Stimulated activated effector memory CD8-positive, alpha-beta T cell treated with anti-CD3 and anti-CD28 coated beads, Interleukin-12 subunit alpha, Interleukin-12 subunit beta, amount 100 ng/mL, for 72 hours (primary cell): ENCODE results near the gene GGA1.
"Not testable (repeated sequence)": the region's sequence is repeated elsewhere in the genome, so short reads cannot be mapped to it uniquely, and the experiment has no call there.

Experiments used
- ATAC-seq: fragments of 150-1000 bp; cut with Tn5 transposase; 2 replicates; pipeline ENCODE4 v1.10.0; 2021
- DNase-seq, 2 donors: peaks; one replicate each; pipeline ENCODE4 v3.0.0; 2021 to 2022; ENCODE audit warnings: low spot score in 2 of 2
- H3K27ac Mint-ChIP-seq: one replicate; pipeline ENCODE4 v1.8.0; 2022; ENCODE audit warnings: mild to moderate bottlenecking, mixed read lengths
- H3K36me3 Mint-ChIP-seq: one replicate; pipeline ENCODE4 v1.8.0; 2022; ENCODE audit warnings: mild to moderate bottlenecking, mixed read lengths
- H3K4me1 Mint-ChIP-seq: one replicate; pipeline ENCODE4 v1.8.0; 2022; ENCODE audit warnings: mixed read lengths
- H3K4me3 Mint-ChIP-seq: one replicate; pipeline ENCODE4 v1.8.0; 2022; ENCODE audit warnings: mild to moderate bottlenecking, mixed read lengths
- H3K9me3 Mint-ChIP-seq: one replicate; pipeline ENCODE4 v1.8.0; 2022; ENCODE audit warnings: mixed read lengths

The GGA1 gene

DNA sequence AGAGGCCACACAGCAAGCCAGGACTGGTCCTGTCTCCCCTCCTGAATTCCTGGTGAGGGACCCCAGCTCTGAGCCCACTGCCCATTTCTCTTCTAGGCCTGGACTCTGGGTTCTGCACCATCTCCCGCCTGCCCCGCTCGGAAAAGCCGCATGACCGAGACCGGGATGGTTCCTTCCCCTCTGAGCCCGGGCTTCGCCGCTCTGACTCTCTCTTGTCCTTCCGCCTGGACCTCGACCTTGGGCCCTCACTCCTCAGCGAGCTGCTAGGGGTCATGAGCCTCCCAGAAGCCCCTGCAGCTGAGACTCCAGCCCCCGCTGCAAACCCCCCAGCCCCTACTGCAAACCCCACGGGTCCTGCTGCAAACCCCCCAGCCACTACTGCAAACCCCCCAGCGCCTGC is 40.6 kb upstream of the GGA1 start:
- Mint-ChIP-seq H3K4me3 (no peak overlapping the region), H3K27ac (no peak overlapping the region), H3K4me1 (peaks cover 27% of the 10 kb centered on the region), H3K9me3 (no peaks in the 10 kb centered on the region), H3K36me3 (peaks cover 20% of the 10 kb centered on the region)
- ATAC-seq (no peak), DNase-seq (no peak)

DNA sequence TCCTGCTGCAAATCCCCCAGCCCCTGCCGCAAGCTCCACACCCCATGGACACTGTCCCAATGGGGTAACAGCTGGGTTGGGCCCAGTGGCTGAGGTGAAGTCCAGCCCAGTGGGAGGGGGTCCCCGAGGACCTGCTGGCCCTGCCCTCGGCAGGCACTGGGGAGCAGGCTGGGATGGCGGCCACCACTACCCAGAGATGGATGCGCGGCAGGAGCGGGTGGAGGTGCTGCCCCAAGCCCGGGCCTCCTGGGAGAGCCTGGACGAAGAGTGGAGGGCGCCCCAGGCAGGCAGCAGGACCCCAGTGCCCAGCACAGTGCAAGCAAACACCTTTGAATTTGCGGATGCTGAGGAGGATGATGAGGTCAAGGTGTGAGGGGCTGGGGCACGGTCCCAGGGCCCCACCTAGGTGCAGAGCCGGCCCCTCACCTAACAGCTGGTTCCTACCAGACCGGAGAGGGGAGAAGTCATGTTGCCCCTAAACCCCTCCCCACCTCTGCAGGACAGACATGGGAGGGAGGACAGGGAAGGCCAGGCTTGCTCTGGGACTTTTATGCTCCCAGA is 40.1 kb upstream of the GGA1 start:
- ATAC-seq (no peak), DNase-seq (no peak)
- Mint-ChIP-seq H3K9me3 (no peaks in the 10 kb centered on the region), H3K27ac (no peak overlapping the region), H3K36me3 (peaks cover 20% of the 10 kb centered on the region), H3K4me3 (no peak overlapping the region), H3K4me1 (peaks cover 22% of the 10 kb centered on the region)

DNA sequence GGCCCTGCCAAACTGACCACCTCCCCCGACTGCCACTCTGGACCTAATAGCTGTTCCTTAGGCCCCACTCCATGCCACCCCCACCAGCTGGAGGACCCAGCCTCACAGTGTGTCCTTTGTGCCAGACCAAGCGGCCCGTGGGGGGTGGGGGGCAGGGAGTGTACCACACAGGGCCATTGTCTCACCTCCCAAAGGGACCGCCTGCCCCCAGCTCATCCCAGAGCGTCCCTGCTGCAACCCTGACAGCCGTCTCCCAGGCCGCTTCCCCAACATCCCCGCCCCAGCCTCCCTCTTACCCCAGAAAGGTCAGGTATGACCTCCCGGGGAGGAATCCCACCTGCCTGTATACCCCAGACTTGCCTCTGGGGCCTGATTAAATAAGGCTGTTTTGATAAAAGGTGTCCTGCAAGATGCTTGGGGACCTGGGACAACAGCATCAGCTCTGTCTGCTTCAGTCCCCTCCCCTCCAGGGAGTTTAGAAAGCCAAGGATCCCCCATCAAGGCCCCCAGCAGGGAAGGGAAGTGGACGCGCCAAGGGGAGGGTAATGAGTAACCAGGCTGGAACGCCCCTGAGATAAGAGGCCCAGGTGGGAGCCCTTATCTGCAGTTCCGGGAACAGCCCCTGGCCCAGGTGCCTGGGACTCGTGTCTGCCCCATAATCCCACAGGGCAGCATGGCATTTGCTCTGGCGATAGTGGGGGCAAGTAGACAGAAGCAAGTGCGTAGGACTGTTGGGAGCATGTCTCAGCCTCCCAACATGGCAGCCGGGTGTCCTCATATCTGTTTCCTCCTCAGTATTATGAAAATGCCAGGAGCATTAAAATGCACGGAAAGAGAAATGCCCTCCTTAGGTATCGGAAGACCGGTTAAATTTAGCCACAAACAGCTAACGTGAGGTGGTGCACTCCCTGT is 39.4 kb upstream of the GGA1 start:
- Mint-ChIP-seq H3K27ac (no peak overlapping the region), H3K9me3 (no peaks in the 10 kb centered on the region), H3K4me3 (no peak overlapping the region), H3K4me1 (peaks cover 22% of the 10 kb centered on the region), H3K36me3 (peaks cover 20% of the 10 kb centered on the region)
- DNase-seq, result no peak
- no peak for ATAC-seq

DNA sequence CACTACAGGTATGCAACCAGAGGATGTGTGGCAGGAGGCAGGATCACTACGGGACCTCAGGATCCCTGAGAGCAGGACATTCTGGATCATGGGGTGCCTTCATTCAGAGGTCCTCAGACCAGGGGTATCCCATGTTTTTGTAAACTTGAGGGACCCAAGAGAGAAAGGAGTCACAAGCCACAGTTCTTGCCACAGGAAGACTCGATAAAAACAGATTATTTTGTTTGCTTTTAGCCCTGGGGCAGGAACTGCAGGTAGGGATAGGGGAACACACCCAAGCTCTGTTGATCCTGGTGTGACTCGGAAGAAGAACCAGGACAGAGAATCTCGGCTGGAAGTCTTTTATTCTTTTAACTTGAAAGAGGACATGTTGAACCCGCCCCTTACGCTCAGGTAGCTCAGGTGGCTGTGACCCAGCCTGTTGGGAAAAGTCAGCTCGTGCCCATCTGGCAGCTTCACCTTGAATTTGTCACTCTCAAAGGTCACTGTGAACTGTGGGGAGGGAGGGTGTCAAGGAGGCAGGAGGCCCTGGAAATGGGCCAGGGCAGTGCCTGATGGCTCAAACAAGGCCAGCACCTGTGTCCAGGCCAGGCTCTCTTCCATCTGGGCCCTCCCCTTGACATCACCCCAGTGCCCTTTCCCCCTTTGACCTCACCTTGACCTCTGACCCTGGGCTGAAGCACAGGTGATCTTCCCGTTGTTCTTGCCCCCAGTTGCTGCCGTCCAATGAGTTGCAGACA is 38.5 kb upstream of the GGA1 start:
- no peak for DNase-seq
- peaks cover 22% of the 10 kb centered on the region for H3K4me1 Mint-ChIP-seq
- H3K9me3 Mint-ChIP-seq, result no peaks in the 10 kb centered on the region
- no peak for ATAC-seq
- H3K4me3 Mint-ChIP-seq, result no peak overlapping the region
- H3K27ac Mint-ChIP-seq, result peak overlapping the region; percentile 26
- H3K36me3 Mint-ChIP-seq, result peaks cover 20% of the 10 kb centered on the region

GRCh38 chr22:37570661-37570976 is 38.0 kb upstream of the GGA1 start:
- DNase-seq, result no peak
- H3K27ac Mint-ChIP-seq, result peak overlapping the region; percentile 26
- H3K36me3 Mint-ChIP-seq, result peaks cover 17% of the 10 kb centered on the region
- no peak for ATAC-seq
- peaks cover 21% of the 10 kb centered on the region for H3K4me1 Mint-ChIP-seq
- H3K9me3 Mint-ChIP-seq, result no peaks in the 10 kb centered on the region
- no peak overlapping the region for H3K4me3 Mint-ChIP-seq

DNA sequence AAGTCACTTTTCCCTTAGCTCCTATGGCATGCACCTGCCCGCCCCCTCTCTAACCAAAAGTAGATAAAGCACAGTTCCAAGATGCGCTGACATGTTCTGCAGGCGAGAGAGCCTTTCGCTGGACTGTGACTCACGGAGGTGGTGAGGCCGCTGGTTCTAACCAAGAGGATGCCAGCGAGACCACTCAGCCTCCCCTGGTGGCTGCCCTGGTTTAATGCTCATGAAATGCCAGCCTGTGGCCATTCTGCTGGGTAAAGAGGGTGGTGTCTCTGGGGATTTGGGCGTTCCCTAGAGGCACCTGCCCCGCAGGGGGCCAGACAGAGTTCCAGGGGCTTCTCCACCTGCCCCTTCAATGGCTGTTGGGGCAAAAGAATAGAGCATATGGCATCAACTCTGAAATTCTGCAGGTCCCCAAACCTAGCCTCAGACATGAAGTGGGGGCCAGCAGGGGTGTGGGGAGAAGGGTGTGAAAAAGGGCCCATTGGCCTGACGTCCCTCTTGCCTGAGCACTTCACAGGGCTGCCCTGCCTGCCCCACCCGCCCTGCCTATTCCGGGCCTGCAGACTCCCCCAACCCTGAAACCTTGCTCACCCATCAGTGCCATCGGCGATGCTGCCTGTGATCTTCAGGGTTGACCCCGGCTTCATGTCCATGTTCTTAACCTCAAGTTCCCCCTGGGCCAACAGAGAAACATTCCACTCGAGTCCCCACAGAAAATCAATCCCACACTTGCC is 37.2 kb upstream of the GGA1 start:
- ATAC-seq, result no peak
- H3K9me3 Mint-ChIP-seq, result no peaks in the 10 kb centered on the region
- peaks cover 13% of the 10 kb centered on the region for H3K4me1 Mint-ChIP-seq
- peaks cover 12% of the 10 kb centered on the region for H3K36me3 Mint-ChIP-seq
- no peak overlapping the region for H3K4me3 Mint-ChIP-seq
- peak overlapping the region; percentile 26 for H3K27ac Mint-ChIP-seq
- DNase-seq, result no peak

DNA sequence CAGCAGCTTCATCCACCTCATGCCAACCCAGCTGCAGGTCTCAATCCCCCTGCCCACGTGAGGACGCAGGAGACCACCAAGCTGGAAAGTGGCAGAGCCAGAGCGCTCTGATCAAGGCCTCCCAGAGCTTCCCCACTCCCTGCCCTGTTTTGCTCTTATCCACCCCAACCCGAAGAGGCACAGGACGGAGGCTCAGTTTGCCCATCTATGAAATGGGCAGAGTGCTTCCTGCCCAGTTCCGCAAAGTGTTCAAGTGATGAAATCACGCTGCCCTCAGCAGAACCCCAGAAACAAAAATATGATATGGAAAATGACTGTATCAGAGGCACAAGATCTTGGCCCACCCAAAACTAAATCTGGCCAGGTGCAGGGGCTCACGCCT is 36.7 kb upstream of the GGA1 start:
- Mint-ChIP-seq H3K4me1 (peaks cover 8% of the 10 kb centered on the region), H3K36me3 (peaks cover 11% of the 10 kb centered on the region), H3K9me3 (no peaks in the 10 kb centered on the region), H3K4me3 (no peak overlapping the region), H3K27ac (no peak overlapping the region)
- ATAC-seq (no peak), DNase-seq (no peak)

DNA sequence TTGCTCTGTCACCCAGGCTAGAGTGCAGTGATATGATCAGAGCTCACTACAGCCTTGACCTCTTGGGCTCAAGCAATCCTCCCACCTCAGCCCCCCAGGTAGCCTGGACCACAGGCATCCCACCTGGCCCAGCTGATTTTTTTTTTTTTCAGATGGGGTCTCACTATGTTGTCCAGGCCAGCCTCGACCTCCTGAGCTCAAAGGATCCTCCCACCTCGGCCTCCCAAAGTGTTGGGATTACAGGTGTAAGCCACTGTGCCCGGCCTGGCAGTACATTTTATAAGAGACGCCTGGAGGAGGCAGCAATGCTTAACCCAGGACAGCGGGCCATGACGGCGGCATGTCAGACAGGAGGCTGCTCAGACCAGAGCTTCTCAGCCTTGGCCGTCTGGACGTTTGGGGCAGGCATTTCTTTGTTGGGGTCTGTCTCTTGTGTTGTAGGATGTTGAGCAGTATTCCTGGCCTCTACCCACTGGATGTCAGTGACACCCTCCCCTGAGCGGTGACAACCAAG is 33.1 kb upstream of the GGA1 start:
- ATAC-seq, result no peak
- H3K27ac Mint-ChIP-seq, result no peak overlapping the region
- no peaks in the 10 kb centered on the region for H3K4me1 Mint-ChIP-seq
- no peaks in the 10 kb centered on the region for H3K9me3 Mint-ChIP-seq
- no peak for DNase-seq
- no peak overlapping the region for H3K4me3 Mint-ChIP-seq
- peaks cover 6% of the 10 kb centered on the region for H3K36me3 Mint-ChIP-seq

DNA sequence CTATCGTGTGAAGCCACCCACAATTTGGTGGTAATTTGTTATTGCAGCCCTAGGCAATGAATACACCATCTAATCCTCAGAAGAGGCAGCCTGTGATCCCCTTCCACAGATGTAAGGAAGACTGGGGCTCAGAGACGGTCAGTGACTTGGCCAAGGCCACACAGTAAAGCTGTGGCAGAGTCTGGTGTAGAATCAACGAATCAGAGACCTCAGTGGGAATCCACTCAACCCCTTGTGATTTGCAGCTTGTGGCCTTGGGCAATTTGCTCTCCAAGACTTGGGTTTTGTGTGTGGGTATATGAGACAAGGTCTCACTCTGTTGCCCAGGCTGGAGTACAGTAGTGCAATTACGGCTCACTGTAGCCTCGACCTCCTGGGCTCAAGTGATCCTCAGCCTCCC is 30.6 kb upstream of the GGA1 start:
- no peaks in the 10 kb centered on the region for H3K36me3 Mint-ChIP-seq
- no peaks in the 10 kb centered on the region for H3K4me1 Mint-ChIP-seq
- H3K9me3 Mint-ChIP-seq, result no peaks in the 10 kb centered on the region
- DNase-seq, result no peak
- no peak for ATAC-seq
- no peak overlapping the region for H3K27ac Mint-ChIP-seq
- no peak overlapping the region for H3K4me3 Mint-ChIP-seq

DNA sequence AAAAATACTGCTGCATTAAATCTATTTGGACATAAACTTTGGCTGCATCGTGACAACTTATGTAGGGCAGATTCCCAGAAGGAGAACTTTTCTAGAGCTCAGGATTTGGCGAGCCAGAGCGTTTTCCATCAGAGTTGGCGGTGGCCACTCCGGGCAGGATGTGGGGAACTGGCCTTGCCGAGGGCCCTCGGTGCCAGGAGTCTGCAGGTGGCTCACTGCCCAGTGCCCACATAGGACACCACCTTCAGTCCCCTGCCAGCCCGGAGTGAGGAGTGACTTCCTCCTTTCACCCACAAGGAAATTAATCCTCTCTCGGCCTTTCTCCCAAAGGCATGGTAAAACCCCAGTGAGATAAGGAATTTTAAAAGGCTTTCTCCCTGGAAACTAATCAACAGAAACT is 27.1 kb upstream of the GGA1 start:
- no peaks in the 10 kb centered on the region for H3K4me1 Mint-ChIP-seq
- H3K9me3 Mint-ChIP-seq, result no peaks in the 10 kb centered on the region
- no peak for DNase-seq
- no peak overlapping the region for H3K27ac Mint-ChIP-seq
- no peak overlapping the region for H3K4me3 Mint-ChIP-seq
- no peaks in the 10 kb centered on the region for H3K36me3 Mint-ChIP-seq
- no peak for ATAC-seq

- Mint-ChIP-seq H3K4me3 (no peak overlapping the region), H3K9me3 (no peaks in the 10 kb centered on the region), H3K27ac (no peak overlapping the region), H3K36me3 (no peaks in the 10 kb centered on the region), H3K4me1 (no peaks in the 10 kb centered on the region)
- DNase-seq (no peak), ATAC-seq (no peak)
These were observed 26.1 kb upstream of the GGA1 start for GRCh38 chr22:37582526-37582925.

GRCh38 chr22:37588546-37589215 is 20.0 kb upstream of the GGA1 start:
- Mint-ChIP-seq H3K4me3 (no peak overlapping the region), H3K27ac (no peak overlapping the region), H3K9me3 (no peaks in the 10 kb centered on the region), H3K4me1 (peaks cover 9% of the 10 kb centered on the region), H3K36me3 (no peaks in the 10 kb centered on the region)
- no peak for DNase-seq
- ATAC-seq, result no peak

- H3K4me3 Mint-ChIP-seq, result no peak overlapping the region
- no peak for ATAC-seq
- no peaks in the 10 kb centered on the region for H3K36me3 Mint-ChIP-seq
- no peak for DNase-seq
- H3K27ac Mint-ChIP-seq, result no peak overlapping the region
- H3K4me1 Mint-ChIP-seq, result peaks cover 9% of the 10 kb centered on the region
- H3K9me3 Mint-ChIP-seq, result no peaks in the 10 kb centered on the region
These were observed 19.0 kb upstream of the GGA1 start for GRCh38 chr22:37589636-37590035.

DNA sequence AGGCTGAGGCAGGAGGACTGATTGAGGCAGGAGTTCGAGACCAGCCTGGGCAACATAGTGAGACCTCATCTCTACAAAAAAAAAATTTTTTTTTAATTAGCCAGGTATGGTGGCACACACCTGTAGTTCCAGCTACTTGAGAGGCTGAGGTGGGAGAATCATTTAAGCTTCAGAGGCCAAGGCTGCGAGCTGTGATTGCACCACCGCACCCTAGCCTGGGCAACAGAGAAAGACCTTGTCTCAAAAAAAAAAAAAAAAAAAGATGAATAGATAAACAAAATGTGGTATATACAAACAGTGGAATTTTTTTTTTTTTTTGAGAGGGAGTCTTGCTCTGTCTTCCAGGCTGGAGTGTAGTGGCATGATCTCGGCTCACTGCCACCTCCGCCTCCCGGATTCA is 17.6 kb upstream of the GGA1 start:
- H3K4me1 Mint-ChIP-seq, H3K9me3 Mint-ChIP-seq, H3K36me3 Mint-ChIP-seq, H3K4me3 Mint-ChIP-seq, DNase-seq, ATAC-seq, H3K27ac Mint-ChIP-seq: not testable (repeated sequence)
